DND-41 (cell line): ENCODE measurements around the gene NMUR1.

Experiments used
- ATAC-seq: fragments of 200-7000 bp; cut with Tn5 transposase; 3 replicates; pipeline ENCODE4 v1.9.1; 2021; ENCODE audit warnings: low read depth; ENCODE audit not compliant: insufficient read depth
- DNase-seq: peaks from one replicate; pipeline ENCODE4 v3.0.0-alpha.2; 2020
- H2AFZ ChIP-seq: 2 replicates; pipeline ENCODE4 v1.6.0; 2012; ENCODE audit warnings: low read depth, low read length
- H3K27ac ChIP-seq: 2 replicates; pipeline ENCODE4 v1.5.1; 2012; ENCODE audit warnings: low read length, inconsistent platforms
- H3K27me3 ChIP-seq: fragments of 200-600 bp; sonication (generic); 2 replicates; pipeline ENCODE4 v1.6.0; 2012; ENCODE audit warnings: low read length, mild to moderate bottlenecking, inconsistent platforms; ENCODE audit not compliant: insufficient read depth, poor library complexity
- H3K36me3 ChIP-seq: 2 replicates; pipeline ENCODE4 v1.5.1; 2012; ENCODE audit warnings: low read length, inconsistent platforms; ENCODE audit not compliant: insufficient read depth
- H3K4me1 ChIP-seq: 2 replicates; pipeline ENCODE4 v1.5.1; 2012; ENCODE audit warnings: mild to moderate bottlenecking, low read length; ENCODE audit not compliant: insufficient read depth
- H3K4me2 ChIP-seq: 2 replicates; pipeline ENCODE4 v1.6.0; 2012; ENCODE audit warnings: mild to moderate bottlenecking, moderate library complexity, low read length, inconsistent platforms; ENCODE audit not compliant: insufficient read depth
- H3K4me3 ChIP-seq, 2 experiments: fragments of 200-600 bp in 1 of 2; shearing (Covaris generic) in 1 of 2; 2 replicates each; pipeline ENCODE4 v1.5.1; 2012 to 2016; ENCODE audit warnings: inconsistent platforms in 2 of 2, low read length in 2 of 2, mild to moderate bottlenecking in 2 of 2, low read depth in 1 of 2, moderate library complexity in 1 of 2
- H3K79me2 ChIP-seq: 2 replicates; pipeline ENCODE4 v1.6.0; 2012; ENCODE audit warnings: low read length, inconsistent platforms; ENCODE audit not compliant: insufficient read depth
- H3K9ac ChIP-seq: 2 replicates; pipeline ENCODE4 v1.6.0; 2012; ENCODE audit warnings: low read depth, mild to moderate bottlenecking, inconsistent platforms, low read length, moderate library complexity
- H3K9me3 ChIP-seq: 2 replicates; pipeline ENCODE4 v1.5.1; 2012; ENCODE audit warnings: low read length, moderate library complexity, mild to moderate bottlenecking, inconsistent platforms; ENCODE audit not compliant: insufficient read depth, severe bottlenecking
- H4K20me1 ChIP-seq: 2 replicates; pipeline ENCODE4 v1.6.0; 2012; ENCODE audit warnings: low read length; ENCODE audit not compliant: insufficient read depth
- EZH2 ChIP-seq: IDR thresholded peaks from 3 replicates; pipeline ENCODE4 v1.6.1; 2012; ENCODE audit warnings: borderline replicate concordance, low read depth, mild to moderate bottlenecking, moderate library complexity, low read length, inconsistent platforms; ENCODE audit not compliant: severe bottlenecking
- TF ChIP-seq, protein P1 (sequence below): IDR thresholded peaks from 2 replicates; pipeline ENCODE4 v1.5.1; 2012; ENCODE audit warnings: borderline replicate concordance, low read length, moderate library complexity, mild to moderate bottlenecking; ENCODE audit not compliant: poor library complexity, severe bottlenecking; ENCODE audit errors: extremely low read depth

NMUR1 gene

DNA sequence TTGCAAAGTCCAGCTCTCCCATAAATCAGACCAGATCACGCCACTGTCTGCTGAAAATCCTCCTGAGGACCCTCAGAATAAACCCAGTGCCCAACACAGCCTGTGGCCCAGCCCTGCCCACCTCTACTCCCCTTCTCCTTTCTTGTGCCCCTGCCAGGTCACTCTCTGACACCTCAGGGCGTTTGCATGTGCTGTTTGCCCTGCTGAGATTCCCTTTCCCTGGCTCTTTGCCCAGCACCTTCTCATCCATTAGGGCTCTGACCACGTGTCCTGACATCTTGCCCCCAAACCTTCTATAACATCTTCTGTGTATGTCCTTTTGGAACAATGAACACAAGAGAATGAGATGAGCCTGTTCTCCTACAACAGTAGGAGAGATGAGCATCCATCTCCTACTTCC, 18.5 kb upstream of the NMUR1 start:
- ATAC-seq, result no peak
- no peak for TF ChIP-seq EZH2
- TF ChIP-seq, protein P1, sequence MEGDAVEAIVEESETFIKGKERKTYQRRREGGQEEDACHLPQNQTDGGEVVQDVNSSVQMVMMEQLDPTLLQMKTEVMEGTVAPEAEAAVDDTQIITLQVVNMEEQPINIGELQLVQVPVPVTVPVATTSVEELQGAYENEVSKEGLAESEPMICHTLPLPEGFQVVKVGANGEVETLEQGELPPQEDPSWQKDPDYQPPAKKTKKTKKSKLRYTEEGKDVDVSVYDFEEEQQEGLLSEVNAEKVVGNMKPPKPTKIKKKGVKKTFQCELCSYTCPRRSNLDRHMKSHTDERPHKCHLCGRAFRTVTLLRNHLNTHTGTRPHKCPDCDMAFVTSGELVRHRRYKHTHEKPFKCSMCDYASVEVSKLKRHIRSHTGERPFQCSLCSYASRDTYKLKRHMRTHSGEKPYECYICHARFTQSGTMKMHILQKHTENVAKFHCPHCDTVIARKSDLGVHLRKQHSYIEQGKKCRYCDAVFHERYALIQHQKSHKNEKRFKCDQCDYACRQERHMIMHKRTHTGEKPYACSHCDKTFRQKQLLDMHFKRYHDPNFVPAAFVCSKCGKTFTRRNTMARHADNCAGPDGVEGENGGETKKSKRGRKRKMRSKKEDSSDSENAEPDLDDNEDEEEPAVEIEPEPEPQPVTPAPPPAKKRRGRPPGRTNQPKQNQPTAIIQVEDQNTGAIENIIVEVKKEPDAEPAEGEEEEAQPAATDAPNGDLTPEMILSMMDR, result no peak
- DNase-seq, result no peak
- Histone ChIP-seq H2AFZ (no peak overlapping the region), H4K20me1 (no peaks in the 10 kb centered on the region), H3K79me2 (no peaks in the 10 kb centered on the region), H3K9me3 (peaks cover 18% of the 10 kb centered on the region), H3K36me3 (no peaks in the 10 kb centered on the region), H3K4me1 (peaks cover 23% of the 10 kb centered on the region), H3K9ac (no peak overlapping the region), H3K27me3 (no peaks in the 10 kb centered on the region), H3K4me2 (no peak overlapping the region), H3K27ac (no peak overlapping the region), H3K4me3 (no peak overlapping the region)

- ATAC-seq (no peak), DNase-seq (no peak)
- Histone ChIP-seq H3K36me3 (no peaks in the 10 kb centered on the region), H2AFZ (no peak overlapping the region), H3K79me2 (no peaks in the 10 kb centered on the region), H3K4me2 (no peak overlapping the region), H3K4me3 (no peak overlapping the region), H3K9ac (no peak overlapping the region), H4K20me1 (no peaks in the 10 kb centered on the region), H3K4me1 (peaks cover 23% of the 10 kb centered on the region), H3K27ac (no peak overlapping the region), H3K27me3 (no peaks in the 10 kb centered on the region), H3K9me3 (peaks cover 17% of the 10 kb centered on the region)
- TF ChIP-seq, protein P1, result no peak
- TF ChIP-seq EZH2, result no peak
Measured at GRCh38 chr2:231547315-231548110, 17.3 kb upstream of the NMUR1 start.

GRCh38 chr2:231546014-231546715, 15.9 kb upstream of the NMUR1 start:
- no peaks in the 10 kb centered on the region for H4K20me1 ChIP-seq
- TF ChIP-seq, protein P1, result no peak
- no peak for TF ChIP-seq EZH2
- no peaks in the 10 kb centered on the region for H3K36me3 ChIP-seq
- no peaks in the 10 kb centered on the region for H3K27me3 ChIP-seq
- DNase-seq, result no peak
- peaks cover 23% of the 10 kb centered on the region for H3K4me1 ChIP-seq
- H2AFZ ChIP-seq, result peak overlapping the region; percentile 74; the same call in 1 of the 2 replicates
- no peak overlapping the region for H3K4me2 ChIP-seq
- H3K27ac ChIP-seq, result peak overlapping the region; percentile 93
- H3K4me3 ChIP-seq, result no peak overlapping the region
- ATAC-seq, result peak; percentile 27
- H3K9me3 ChIP-seq, result peaks cover 9% of the 10 kb centered on the region
- H3K79me2 ChIP-seq, result no peaks in the 10 kb centered on the region
- H3K9ac ChIP-seq, result peak overlapping the region; percentile 58; the same call in 1 of the 2 replicates
